ENCODE data around the gene ACTR10.

- TF ChIP-seq CTCF (IDR thresholded peaks at IDR 0.05) (no peak), POLR2A (IDR thresholded peaks at IDR 0.05) (no peak)
Observed at GRCh38 chr14:58215191-58215914, 15.4 kb downstream of the ACTR10 start.
